K562 (cell line): ENCODE data around the gene KNOP1. TPM values are rescaled to one million over a fixed set of nuclear protein-coding genes. Genes with fewer than 3 reads are reported as not detected.

ENCODE experiments used
- ARID1B ChIP-seq: fragments of 450-650 bp; IDR thresholded peaks from 2 replicates; pipeline ENCODE4 v1.6.1; 2016; ENCODE audit warnings: antibody characterized with exemption, mild to moderate bottlenecking, inconsistent platforms
- CBFA2T2 ChIP-seq: fragments of 450-650 bp; conservative IDR thresholded peaks from 2 replicates; pipeline ENCODE4 v1.6.1; 2017; ENCODE audit warnings: mild to moderate bottlenecking
- CBFA2T3 ChIP-seq: fragments of 450-650 bp; IDR thresholded peaks from 2 replicates; pipeline ENCODE4 v1.6.1; 2017
- CC2D1A ChIP-seq: fragments of 450-650 bp; IDR thresholded peaks from 2 replicates; pipeline ENCODE4 v1.6.1; 2017; ENCODE audit warnings: mild to moderate bottlenecking
- DPF2 ChIP-seq: fragments of 450-650 bp; IDR thresholded peaks from 2 replicates; pipeline ENCODE4 v1.6.1; 2016
- ESRRA ChIP-seq: fragments of 450-650 bp; IDR thresholded peaks from 2 replicates; pipeline ENCODE4 v1.6.1; 2014; ENCODE audit warnings: low read depth, mild to moderate bottlenecking, moderate library complexity, borderline replicate concordance
- FIP1L1 ChIP-seq: fragments of 200-400 bp; formaldehyde crosslinking; IDR thresholded peaks from 2 replicates; pipeline ENCODE4 v1.6.1; 2018; ENCODE audit warnings: mild to moderate bottlenecking, low read depth, low read length; ENCODE audit not compliant: poor library complexity, severe bottlenecking
- GATA2 ChIP-seq: sonication (generic); formaldehyde crosslinking; IDR thresholded peaks from 2 replicates; pipeline ENCODE4 v1.4.0; 2020; ENCODE audit warnings: mild to moderate bottlenecking, missing genetic modification reagents
- KAT7 ChIP-seq: sonication (generic); formaldehyde crosslinking; IDR thresholded peaks from 2 replicates; pipeline ENCODE4 v1.8.0; 2022; ENCODE audit warnings: missing genetic modification reagents, mild to moderate bottlenecking, borderline replicate concordance
- NCOA1 ChIP-seq: fragments of 450-650 bp; IDR thresholded peaks from 2 replicates; pipeline ENCODE4 v1.6.1; 2016; ENCODE audit warnings: low read depth
- NCOR1 ChIP-seq: fragments of 450-650 bp; IDR thresholded peaks from 2 replicates; pipeline ENCODE4 v1.6.1; 2016; ENCODE audit warnings: mild to moderate bottlenecking, moderate library complexity
- NFIC ChIP-seq: fragments of 450-650 bp; IDR thresholded peaks from 2 replicates; pipeline ENCODE4 v1.6.1; 2017; ENCODE audit warnings: mild to moderate bottlenecking, inconsistent platforms
- POLR2AphosphoS5 ChIP-seq: IDR thresholded peaks from 2 replicates; pipeline ENCODE4 v1.6.1; 2011; ENCODE audit warnings: mild to moderate bottlenecking, low read depth, low read length, moderate library complexity; ENCODE audit not compliant: control insufficient read depth, insufficient read depth
- SMARCA4 ChIP-seq: fragments of 450-650 bp; IDR thresholded peaks from 2 replicates; pipeline ENCODE4 v1.6.1; 2016
- SMARCE1 ChIP-seq: fragments of 450-650 bp; IDR thresholded peaks from 2 replicates; pipeline ENCODE4 v1.7.1; 2016; ENCODE audit warnings: mild to moderate bottlenecking
- SOX6 ChIP-seq: fragments of 450-650 bp; IDR thresholded peaks from 2 replicates; pipeline ENCODE4 v1.6.1; 2014; ENCODE audit warnings: mild to moderate bottlenecking
- TBL1XR1 ChIP-seq, 2 experiments: IDR thresholded peaks; 2 replicates each; pipeline ENCODE4 v1.6.1; 2012; ENCODE audit warnings: improper control_type of control experiment in 2 of 2, low read length in 2 of 2, mild to moderate bottlenecking in 1 of 2
- TCF3 ChIP-seq: sonication (generic); formaldehyde crosslinking; IDR thresholded peaks from 2 replicates; pipeline ENCODE4 v1.4.0; 2020; ENCODE audit warnings: mild to moderate bottlenecking, missing genetic modification reagents
- TCF7 ChIP-seq: sonication (generic); IDR thresholded peaks from 2 replicates; pipeline ENCODE4 v1.6.1; 2016; ENCODE audit warnings: antibody characterized with exemption, borderline replicate concordance
- TRIM28 ChIP-seq: fragments of 450-650 bp; IDR thresholded peaks from 2 replicates; pipeline ENCODE4 v1.6.1; 2017
- XRCC5 ChIP-seq: fragments of 200-400 bp; formaldehyde crosslinking; IDR thresholded peaks from 2 replicates; pipeline ENCODE4 v1.6.1; 2017; ENCODE audit warnings: low read depth, mild to moderate bottlenecking, low read length
- ZFP36 ChIP-seq: fragments of 150-350 bp; IDR thresholded peaks from 2 replicates; pipeline ENCODE4 v1.6.1; 2018; ENCODE audit warnings: low read length, low read depth; ENCODE audit not compliant: partially characterized antibody
- ZNF354B ChIP-seq: fragments of 250-450 bp; sonication (Bioruptor Pico); IDR thresholded peaks from 2 replicates; pipeline ENCODE4 v1.4.0; 2020
- ZNF695 ChIP-seq: fragments of 450-650 bp; formaldehyde crosslinking; IDR thresholded peaks from 2 replicates; pipeline ENCODE4 v1.4.0; 2020; ENCODE audit warnings: mild to moderate bottlenecking, moderate library complexity
- polyA plus RNA-seq, 8 experiments: library from polyadenylated mRNA; depleted of rRNA in 4 of 8; stranded (reverse) in 5 of 8; unstranded in 3 of 8; fragments of >200 nt; fragmentation: Nextera tagmentation in 2 of 8; fragmentation: Illumina TruSeq in 1 of 8; extraction: Ambion mirVana in 2 of 8; extraction: Trizol in 1 of 8; gene quantifications; 2 replicates each; pipeline versions ENCODE4 v1.2.1 to v1.2.3, GENCODE V29; 2011 to 2014; ENCODE audit warnings: inconsistent platforms in 1 of 8, missing spikeins in 1 of 8
- total RNA-seq, 7 experiments: library from RNA; depleted of rRNA in 6 of 7; stranded (reverse); fragments of >200 nt in 6 of 7; fragmentation: Illumina TruSeq in 2 of 7; extraction: Trizol in 2 of 7; gene quantifications; 2 replicates each; pipeline versions ENCODE4 v1.2.1 to v1.2.3, GENCODE V29; 2011 to 2021; ENCODE audit warnings: low replicate concordance in 1 of 7
- TF ChIP-seq, protein P1 (sequence below): fragments of 450-650 bp; formaldehyde crosslinking; IDR thresholded peaks from 2 replicates; pipeline ENCODE4 v1.4.0; 2020; ENCODE audit warnings: mild to moderate bottlenecking, moderate library complexity
- TF ChIP-seq, protein P2 (sequence below), 2 experiments: fragments of 450-650 bp; IDR thresholded peaks; 2 replicates each; pipeline ENCODE4 v1.6.1; 2016
- TF ChIP-seq, protein P3 (sequence below): fragments of 450-650 bp; IDR thresholded peaks from 2 replicates; pipeline ENCODE4 v1.6.1; 2016; ENCODE audit warnings: mild to moderate bottlenecking

Gene KNOP1
- total and polyA plus RNA-seq, 9 of the 15 experiments (the other 6 are each of a cell fraction or from before 2014, with no cell fraction given) = 22.4 to 57.6 (median 39.3) TPM

DNA sequence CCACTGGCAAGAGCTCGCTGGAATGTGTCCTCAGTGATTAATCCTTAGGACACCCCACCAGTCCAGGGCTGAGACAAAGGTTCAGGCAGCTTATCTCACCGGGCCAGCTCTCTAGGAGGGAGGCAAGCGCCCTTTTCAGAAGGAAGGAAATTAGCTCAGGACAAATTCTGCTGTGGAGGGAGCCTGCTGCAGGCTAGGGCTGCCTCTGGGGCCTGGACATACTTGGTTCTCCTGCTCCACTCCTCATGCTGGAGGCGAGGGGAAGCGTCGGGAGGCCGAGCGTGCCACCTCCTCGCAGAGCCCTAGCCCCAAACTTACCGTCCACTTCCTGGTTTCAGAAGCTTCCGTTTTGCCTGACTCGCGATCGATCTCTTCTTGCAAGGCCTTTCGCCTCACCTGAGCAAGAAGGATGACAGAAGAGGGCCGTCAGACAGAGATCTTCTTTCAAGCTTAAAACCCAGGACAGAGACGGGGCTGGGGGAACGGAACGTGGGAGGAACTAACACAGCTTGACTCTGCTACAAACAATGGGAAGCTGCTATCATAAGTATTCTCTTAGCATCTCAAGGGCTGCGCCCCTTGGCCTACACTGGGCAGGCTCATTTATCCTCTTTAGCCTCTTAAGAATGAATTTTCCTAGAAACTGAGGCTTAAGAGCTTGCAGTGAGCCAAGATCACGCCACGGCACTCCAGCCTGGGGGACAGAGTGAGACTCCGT is 7.7 kb downstream of the KNOP1 start (continued):
- TF ChIP-seq CBFA2T2 (peak; percentile 49), ESRRA (no peak), SMARCE1 (peak; percentile 25; the same call in 1 of the 2 replicates), TCF7 (no peak), NFIC (peak; percentile 32; the same call in 1 of the 2 replicates), NCOR1 (peak; percentile 53; the same call in 1 of the 2 replicates), TCF3 (CRISPR knock-in tag) (peak; percentile 88), POLR2AphosphoS5 (peak; percentile 43; the same call in 1 of the 2 replicates), NCOA1 (no peak), SOX6 (peak; percentile 34; the same call in 1 of the 2 replicates), GATA2 (CRISPR knock-in tag) (peak; percentile 80), SMARCA4 (peak; percentile 70; the same call in 1 of the 2 replicates), ZNF354B (CRISPR knock-in tag) (no peak), KAT7 (CRISPR knock-in tag) (no peak), XRCC5 (0 out of 2 replicates have a peak, but pooled peaks have one; percentile 16), TBL1XR1 (IDR thresholded peaks at IDR 0.05; ENCODE audit: low read length in 2 of 2) (no peak), DPF2 (peak; percentile 66; the same call in 1 of the 2 replicates), FIP1L1 (no peak), ARID1B (peak; percentile 81), TRIM28 (no peak), CC2D1A (no peak), ZFP36 (peak; percentile 6), ZNF695 (CRISPR knock-in tag) (no peak), CBFA2T3 (peak; percentile 82)
- TF ChIP-seq, protein P1, sequence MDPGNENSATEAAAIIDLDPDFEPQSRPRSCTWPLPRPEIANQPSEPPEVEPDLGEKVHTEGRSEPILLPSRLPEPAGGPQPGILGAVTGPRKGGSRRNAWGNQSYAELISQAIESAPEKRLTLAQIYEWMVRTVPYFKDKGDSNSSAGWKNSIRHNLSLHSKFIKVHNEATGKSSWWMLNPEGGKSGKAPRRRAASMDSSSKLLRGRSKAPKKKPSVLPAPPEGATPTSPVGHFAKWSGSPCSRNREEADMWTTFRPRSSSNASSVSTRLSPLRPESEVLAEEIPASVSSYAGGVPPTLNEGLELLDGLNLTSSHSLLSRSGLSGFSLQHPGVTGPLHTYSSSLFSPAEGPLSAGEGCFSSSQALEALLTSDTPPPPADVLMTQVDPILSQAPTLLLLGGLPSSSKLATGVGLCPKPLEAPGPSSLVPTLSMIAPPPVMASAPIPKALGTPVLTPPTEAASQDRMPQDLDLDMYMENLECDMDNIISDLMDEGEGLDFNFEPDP (CRISPR knock-in tag) = no peak
- TF ChIP-seq, protein P2, sequence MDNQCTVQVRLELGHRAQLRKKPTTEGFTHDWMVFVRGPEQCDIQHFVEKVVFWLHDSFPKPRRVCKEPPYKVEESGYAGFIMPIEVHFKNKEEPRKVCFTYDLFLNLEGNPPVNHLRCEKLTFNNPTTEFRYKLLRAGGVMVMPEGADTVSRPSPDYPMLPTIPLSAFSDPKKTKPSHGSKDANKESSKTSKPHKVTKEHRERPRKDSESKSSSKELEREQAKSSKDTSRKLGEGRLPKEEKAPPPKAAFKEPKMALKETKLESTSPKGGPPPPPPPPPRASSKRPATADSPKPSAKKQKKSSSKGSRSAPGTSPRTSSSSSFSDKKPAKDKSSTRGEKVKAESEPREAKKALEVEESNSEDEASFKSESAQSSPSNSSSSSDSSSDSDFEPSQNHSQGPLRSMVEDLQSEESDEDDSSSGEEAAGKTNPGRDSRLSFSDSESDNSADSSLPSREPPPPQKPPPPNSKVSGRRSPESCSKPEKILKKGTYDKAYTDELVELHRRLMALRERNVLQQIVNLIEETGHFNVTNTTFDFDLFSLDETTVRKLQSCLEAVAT (IDR thresholded peaks at IDR 0.05) = 0 out of 4 replicates have a peak, but pooled peaks of 1 of the 2 experiments have one; percentile 31
- TF ChIP-seq, protein P3, sequence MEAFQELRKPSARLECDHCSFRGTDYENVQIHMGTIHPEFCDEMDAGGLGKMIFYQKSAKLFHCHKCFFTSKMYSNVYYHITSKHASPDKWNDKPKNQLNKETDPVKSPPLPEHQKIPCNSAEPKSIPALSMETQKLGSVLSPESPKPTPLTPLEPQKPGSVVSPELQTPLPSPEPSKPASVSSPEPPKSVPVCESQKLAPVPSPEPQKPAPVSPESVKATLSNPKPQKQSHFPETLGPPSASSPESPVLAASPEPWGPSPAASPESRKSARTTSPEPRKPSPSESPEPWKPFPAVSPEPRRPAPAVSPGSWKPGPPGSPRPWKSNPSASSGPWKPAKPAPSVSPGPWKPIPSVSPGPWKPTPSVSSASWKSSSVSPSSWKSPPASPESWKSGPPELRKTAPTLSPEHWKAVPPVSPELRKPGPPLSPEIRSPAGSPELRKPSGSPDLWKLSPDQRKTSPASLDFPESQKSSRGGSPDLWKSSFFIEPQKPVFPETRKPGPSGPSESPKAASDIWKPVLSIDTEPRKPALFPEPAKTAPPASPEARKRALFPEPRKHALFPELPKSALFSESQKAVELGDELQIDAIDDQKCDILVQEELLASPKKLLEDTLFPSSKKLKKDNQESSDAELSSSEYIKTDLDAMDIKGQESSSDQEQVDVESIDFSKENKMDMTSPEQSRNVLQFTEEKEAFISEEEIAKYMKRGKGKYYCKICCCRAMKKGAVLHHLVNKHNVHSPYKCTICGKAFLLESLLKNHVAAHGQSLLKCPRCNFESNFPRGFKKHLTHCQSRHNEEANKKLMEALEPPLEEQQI = no peak
